Heart right ventricle (tissue), 16 donors: Measurements from ENCODE around the gene DUSP2. TPM values are rescaled to one million over a fixed set of nuclear protein-coding genes. Genes with fewer than 3 reads are reported as not detected.

Source experiments
- ATAC-seq, 8 donors: fragments of 200-7000 bp; cut with Tn5 transposase; one replicate each; pipeline ENCODE4 v1.9.1; 2020; ENCODE audit warnings: mild to moderate bottlenecking in 8 of 8, moderate library complexity in 8 of 8, moderate number of reproducible peaks in 1 of 8
- DNase-seq, 2 donors: peaks; one replicate each; pipeline ENCODE4 v3.0.0-alpha.2; 2020
- H3K27ac ChIP-seq, 10 donors: fragments of 200-600 bp; sonication (generic) in 2 of 10; one replicate each; pipeline versions ENCODE4 v1.5.0 to v1.8.0; 2020 to 2022; ENCODE audit warnings: mild to moderate bottlenecking in 3 of 10
- H3K27me3 ChIP-seq, 7 donors: fragments of 200-600 bp; one replicate each; pipeline ENCODE4 v1.8.0; 2021 to 2022; ENCODE audit warnings: mild to moderate bottlenecking in 2 of 7
- H3K36me3 ChIP-seq, 9 donors: fragments of 200-600 bp; sonication (generic) in 1 of 9; one replicate each; pipeline versions ENCODE4 v1.5.0 to v1.8.0; 2020 to 2022; ENCODE audit warnings: mild to moderate bottlenecking in 2 of 9
- H3K4me1 ChIP-seq, 9 donors: fragments of 200-600 bp; sonication (generic) in 1 of 9; one replicate each; pipeline versions ENCODE4 v1.5.0 to v1.8.0; 2020 to 2022; ENCODE audit warnings: mild to moderate bottlenecking in 4 of 9
- H3K4me3 ChIP-seq, 10 donors: fragments of 200-600 bp; sonication (generic) in 2 of 10; one replicate each; pipeline versions ENCODE4 v1.5.0 to v1.8.0; 2020 to 2022; ENCODE audit warnings: mild to moderate bottlenecking in 7 of 10, moderate library complexity in 2 of 10
- H3K9me3 ChIP-seq, 11 donors: fragments of 200-600 bp in 10 of 11; sonication (generic) in 2 of 11; one replicate each; pipeline versions ENCODE4 v1.5.0 to v1.8.0; 2013 to 2022; ENCODE audit warnings: mild to moderate bottlenecking in 2 of 11, control low read depth in 1 of 11, moderate library complexity in 1 of 11
- CTCF ChIP-seq, 9 donors: fragments of 200-600 bp; sonication (generic) in 2 of 9; IDR thresholded peaks; one replicate each; pipeline versions ENCODE4 v1.5.0 to v1.8.0; 2021 to 2022; ENCODE audit warnings: antibody characterized with exemption in 9 of 9, mild to moderate bottlenecking in 5 of 9, moderate library complexity in 1 of 9
- whole genome bisulfite sequencing, 2 donors: extraction: QIAGEN DNeasy Blood & Tissue Kit; methylation state at CpG; one replicate each; pipeline ENCODE4 v1.1.7; 2013; ENCODE audit warnings: inconsistent platforms in 1 of 2; 5-methylcytosine and 5-hydroxymethylcytosine counted together
- intact Hi-C, 10 donors: fragments of 100-400 bp; cut with DNase I; formaldehyde crosslinking; loops; one replicate each; pipeline versions ENCODE4 v1.11.1 to v1.14.2; 2022
- polyA plus RNA-seq, 2 donors: library from polyadenylated mRNA; stranded (reverse); fragments of 200-250 nt; gene quantifications; one replicate each; pipeline ENCODE4 v1.2.3, GENCODE V29; 2013
- total RNA-seq, 10 donors: library from RNA; stranded (reverse); fragmentation: NEBNext Ultra II Directional in 3 of 10; extraction: Animal tissue kit (Norgen Biotek cat#: 25700) in 3 of 10; gene quantifications; one replicate each; pipeline versions ENCODE4 v1.2.1 to v1.2.4, GENCODE V29; 2021 to 2023
- donor health status: Arrhythmogenic right ventricular cardiomyopathy.
- donor health status: ischemic (EF 13 %, LVEDD 7.1; RV severe dilation, severe dysfunction).
- donor health status: healthy with polysubstance abuse.
- donor health status: DM: no; HTN: yes; CAD: no.
- donor health status: DM: no; HTN: no; CAD: no.
- donor health status: ischemic (EF 25% LVEDD 6.9; RV normal size, moderate dysfunction).
- donor health status: ischemic (EF 25% LVEDD 5.7; RV mildly dilated, moderate dysfunction).
- donor health status: healthy.
- donor health status: DM: yes; HTN: yes; CAD: no.
- donor health status: Ischemic cardiomyopathy.
- donor health status: ischemic (EF 35%, LVEDD 5.7; RV mildly dilated, moderate dysfunction).
- donor health status: nonischemic (EF 11% LVEDD 7.7; RV severe dilation, severe dysfunction).
- donor health status: DM: yes; HTN: yes; CAD: no.
- donor health status: PGD.
- donor health status: ischemic (EF 29% LVEDD 5.4; RV normal size, mild dysfunction).
- donor health status: nonischemic (EF 23%, LVEDD 6.1; RV moderate dilation, normal function).

Gene DUSP2
- total and polyA plus RNA-seq, 12 donors: 0.61 to 29.1 (median 2.7) TPM

GRCh38 chr2:96175951-96176350 is 30.7 kb upstream of the DUSP2 start:
- no peak overlapping the region for H3K4me3 ChIP-seq
- TF ChIP-seq CTCF (IDR thresholded peaks at IDR 0.05): no peak
- peaks cover 0 to 20% (median 0%) of the 10 kb centered on the region in 9 donors for H3K4me1 ChIP-seq
- no peak overlapping the region for H3K27ac ChIP-seq
- intact Hi-C loops: loop anchor here in 4 of 10 donors (2.0 to 10.0 kb wide), 2 partner anchors 37 to 151 kb away; partner anchors contain the start of gene ASTL (in 1 of the 4)
- ATAC-seq (peak in 4 of 8 donors; percentile 24 to 38 (median 32)), DNase-seq (no peak)
- H3K9me3 ChIP-seq: no peaks in the 10 kb centered on the region
- no peaks in the 10 kb centered on the region for H3K36me3 ChIP-seq
- H3K27me3 ChIP-seq: no peaks in the 10 kb centered on the region
- whole genome bisulfite sequencing, 2 donors: 83% methylated on average over 6 of the region's 6 CpGs

- peaks cover 0 to 20% (median 0%) of the 10 kb centered on the region in 9 donors for H3K4me1 ChIP-seq
- peak; percentile 74 to 89 (median 84) for ATAC-seq
- H3K27me3 ChIP-seq: no peaks in the 10 kb centered on the region
- DNase-seq: peak; percentile 63 to 75
- 53 to 55% methylated on average over 8 of the region's 8 CpGs for WGBS, 2 donors
- no peak overlapping the region for H3K4me3 ChIP-seq
- no peak overlapping the region for H3K27ac ChIP-seq
- peak; percentile 73 to 96 (median 92) for TF ChIP-seq CTCF (IDR thresholded peaks at IDR 0.05)
- H3K9me3 ChIP-seq: peaks cover 0 to 9% (median 0%) of the 10 kb centered on the region in 11 donors
- H3K36me3 ChIP-seq: no peaks in the 10 kb centered on the region
- intact Hi-C loops: loop anchor here in 4 of 10 donors (2.0 to 10.0 kb wide), 3 partner anchors 36 to 150 kb away; partner anchors contain the start of gene ASTL (in 2 of the 4)
Measured at GRCh38 chr2:96174251-96175144, 29.3 kb upstream of the DUSP2 start.

GRCh38 chr2:96171831-96172230 is 26.6 kb upstream of the DUSP2 start:
- H3K27me3 ChIP-seq: no peaks in the 10 kb centered on the region
- intact Hi-C loops: loop anchor here in 4 of 10 donors (2.0 to 10.0 kb wide), 3 partner anchors 33 to 147 kb away; partner anchors contain the start of gene ASTL (in 2 of the 4)

More at GRCh38 chr2:96171831-96172230, 26.6 kb upstream of the DUSP2 start:
- no peak overlapping the region for H3K27ac ChIP-seq
- H3K4me3 ChIP-seq: no peak overlapping the region
- peaks cover 0 to 9% (median 0%) of the 10 kb centered on the region in 11 donors for H3K9me3 ChIP-seq
- DNase-seq (no peak), ATAC-seq (no peak)
- WGBS, 2 donors: 95 to 96% methylated on average over 15 of the region's 15 CpGs
- peaks cover 0 to 13% (median 0%) of the 10 kb centered on the region in 9 donors for H3K4me1 ChIP-seq
- no peak for TF ChIP-seq CTCF (IDR thresholded peaks at IDR 0.05)
- no peaks in the 10 kb centered on the region for H3K36me3 ChIP-seq
